PFSK-1 (cell line): ENCODE results near the gene ING2.

Source experiments
- FOXP2 ChIP-seq: optimal IDR thresholded peaks from 2 replicates; pipeline ENCODE3; 2011; ENCODE audit warnings: borderline replicate concordance, control low read depth, inconsistent platforms; ENCODE audit not compliant: insufficient read depth; ENCODE audit errors: extremely low read length, extremely low read depth
- POLR2AphosphoS5 ChIP-seq: IDR thresholded peaks from 2 replicates; pipeline ENCODE4 v1.6.1; 2012; ENCODE audit warnings: low read depth, mild to moderate bottlenecking, control low read depth, low read length, moderate library complexity
- SIN3A ChIP-seq: IDR thresholded peaks from 2 replicates; pipeline ENCODE4 v1.6.1; 2012; ENCODE audit warnings: mild to moderate bottlenecking, low read length, moderate library complexity, borderline replicate concordance; ENCODE audit not compliant: insufficient read depth
- TAF1 ChIP-seq: IDR thresholded peaks from 2 replicates; pipeline ENCODE4 v1.6.1; 2012; ENCODE audit warnings: low read length, control low read depth, borderline replicate concordance; ENCODE audit not compliant: insufficient read depth
- TF ChIP-seq, protein P1 (sequence below), 2 experiments: IDR thresholded peaks; 2 replicates each; pipeline versions ENCODE4 v1.6.1 to v1.8.0; 2011 to 2012; ENCODE audit warnings: low read depth in 2 of 2, low read length in 2 of 2, control low read depth in 1 of 2, inconsistent platforms in 1 of 2, mild to moderate bottlenecking in 1 of 2, moderate library complexity in 1 of 2; ENCODE audit not compliant: insufficient read depth in 1 of 2

The ING2 gene

DNA sequence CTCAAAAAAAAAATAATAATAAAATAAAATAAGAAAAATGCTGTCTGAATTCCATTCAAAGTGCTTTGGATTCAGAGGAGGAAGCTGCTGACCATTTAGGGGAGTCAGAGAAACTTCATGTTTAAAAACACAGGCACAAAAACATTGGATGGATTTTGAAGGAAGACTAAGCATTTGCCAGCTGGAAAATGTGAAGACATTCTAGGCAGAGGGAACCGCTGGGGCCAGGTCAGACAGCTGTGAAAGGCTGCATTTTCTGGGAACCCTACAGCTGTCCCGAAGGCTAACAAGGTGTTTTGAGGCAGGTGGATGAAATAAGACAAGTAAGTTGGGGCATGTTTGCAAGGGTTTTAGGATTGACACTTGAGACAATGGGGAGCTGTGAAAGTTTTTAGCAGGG, 38.6 kb downstream of the ING2 start:
- TF ChIP-seq SIN3A (no peak), FOXP2 (no peak), POLR2AphosphoS5 (no peak), TAF1 (no peak)
- TF ChIP-seq, protein P1, sequence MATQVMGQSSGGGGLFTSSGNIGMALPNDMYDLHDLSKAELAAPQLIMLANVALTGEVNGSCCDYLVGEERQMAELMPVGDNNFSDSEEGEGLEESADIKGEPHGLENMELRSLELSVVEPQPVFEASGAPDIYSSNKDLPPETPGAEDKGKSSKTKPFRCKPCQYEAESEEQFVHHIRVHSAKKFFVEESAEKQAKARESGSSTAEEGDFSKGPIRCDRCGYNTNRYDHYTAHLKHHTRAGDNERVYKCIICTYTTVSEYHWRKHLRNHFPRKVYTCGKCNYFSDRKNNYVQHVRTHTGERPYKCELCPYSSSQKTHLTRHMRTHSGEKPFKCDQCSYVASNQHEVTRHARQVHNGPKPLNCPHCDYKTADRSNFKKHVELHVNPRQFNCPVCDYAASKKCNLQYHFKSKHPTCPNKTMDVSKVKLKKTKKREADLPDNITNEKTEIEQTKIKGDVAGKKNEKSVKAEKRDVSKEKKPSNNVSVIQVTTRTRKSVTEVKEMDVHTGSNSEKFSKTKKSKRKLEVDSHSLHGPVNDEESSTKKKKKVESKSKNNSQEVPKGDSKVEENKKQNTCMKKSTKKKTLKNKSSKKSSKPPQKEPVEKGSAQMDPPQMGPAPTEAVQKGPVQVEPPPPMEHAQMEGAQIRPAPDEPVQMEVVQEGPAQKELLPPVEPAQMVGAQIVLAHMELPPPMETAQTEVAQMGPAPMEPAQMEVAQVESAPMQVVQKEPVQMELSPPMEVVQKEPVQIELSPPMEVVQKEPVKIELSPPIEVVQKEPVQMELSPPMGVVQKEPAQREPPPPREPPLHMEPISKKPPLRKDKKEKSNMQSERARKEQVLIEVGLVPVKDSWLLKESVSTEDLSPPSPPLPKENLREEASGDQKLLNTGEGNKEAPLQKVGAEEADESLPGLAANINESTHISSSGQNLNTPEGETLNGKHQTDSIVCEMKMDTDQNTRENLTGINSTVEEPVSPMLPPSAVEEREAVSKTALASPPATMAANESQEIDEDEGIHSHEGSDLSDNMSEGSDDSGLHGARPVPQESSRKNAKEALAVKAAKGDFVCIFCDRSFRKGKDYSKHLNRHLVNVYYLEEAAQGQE (IDR thresholded peaks at IDR 0.05; ENCODE audit: insufficient read depth in 1 of 2, low read depth in 2 of 2, low read length in 2 of 2): no peak

DNA sequence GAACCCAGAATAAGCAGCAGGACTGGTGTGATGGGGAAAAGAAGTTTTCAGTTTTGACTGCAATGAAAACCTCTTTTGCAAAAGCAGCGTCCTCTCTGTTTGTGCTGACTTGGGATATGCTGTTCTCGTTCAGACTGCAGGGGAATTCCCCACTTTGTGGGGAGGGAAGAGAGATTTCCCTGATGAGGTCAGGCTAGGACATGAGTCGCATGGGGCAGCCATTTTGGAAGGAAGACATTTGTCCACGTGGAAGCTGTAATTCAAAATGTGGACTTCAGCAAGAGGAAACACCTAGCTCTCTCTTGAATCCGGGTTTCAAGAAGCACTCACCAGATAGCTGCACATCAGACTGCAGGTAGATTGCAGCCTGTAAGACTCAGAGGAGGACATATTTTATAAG, 39.3 kb downstream of the ING2 start:
- TF ChIP-seq, protein P1 (IDR thresholded peaks at IDR 0.05; ENCODE audit: insufficient read depth in 1 of 2, low read depth in 2 of 2, low read length in 2 of 2): no peak
- TF ChIP-seq POLR2AphosphoS5 (no peak), FOXP2 (no peak), TAF1 (no peak), SIN3A (no peak)

- TF ChIP-seq SIN3A (no peak), TAF1 (no peak), FOXP2 (no peak), POLR2AphosphoS5 (no peak)
- TF ChIP-seq, protein P1 (IDR thresholded peaks at IDR 0.05; ENCODE audit: insufficient read depth in 1 of 2, low read depth in 2 of 2, low read length in 2 of 2): no peak
These were observed 41.5 kb downstream of the ING2 start for GRCh38 chr4:183546376-183546775.

DNA sequence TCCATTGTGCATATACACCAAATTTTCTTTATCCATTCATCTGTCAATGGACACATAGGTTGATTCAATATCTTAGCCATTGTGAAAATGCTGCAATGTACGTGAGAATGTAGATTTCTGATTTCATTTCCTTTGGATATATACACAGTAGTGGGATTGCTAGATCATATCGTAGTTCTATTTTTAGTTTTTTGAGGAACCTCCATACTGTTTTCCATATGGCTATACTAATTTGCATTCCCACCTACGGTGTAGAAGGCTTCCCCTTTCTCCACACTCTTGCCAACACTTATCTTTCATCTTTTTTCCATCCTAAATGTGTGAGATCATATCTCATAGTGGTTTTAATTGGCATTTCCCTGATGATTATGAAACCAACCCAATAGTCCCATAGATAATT, 43.4 kb downstream of the ING2 start:
- TF ChIP-seq SIN3A (no peak), TAF1 (no peak), POLR2AphosphoS5 (no peak), FOXP2 (no peak)
- TF ChIP-seq, protein P1 (IDR thresholded peaks at IDR 0.05; ENCODE audit: insufficient read depth in 1 of 2, low read depth in 2 of 2, low read length in 2 of 2): no peak
